Astrocyte of the hippocampus (primary cell): ENCODE results near the gene ABTB2.

Experiments
- DNase-seq: peaks from one replicate; pipeline ENCODE4 v3.0.0; 2011; ENCODE audit warnings: low read depth, low spot score

ABTB2 gene

DNA sequence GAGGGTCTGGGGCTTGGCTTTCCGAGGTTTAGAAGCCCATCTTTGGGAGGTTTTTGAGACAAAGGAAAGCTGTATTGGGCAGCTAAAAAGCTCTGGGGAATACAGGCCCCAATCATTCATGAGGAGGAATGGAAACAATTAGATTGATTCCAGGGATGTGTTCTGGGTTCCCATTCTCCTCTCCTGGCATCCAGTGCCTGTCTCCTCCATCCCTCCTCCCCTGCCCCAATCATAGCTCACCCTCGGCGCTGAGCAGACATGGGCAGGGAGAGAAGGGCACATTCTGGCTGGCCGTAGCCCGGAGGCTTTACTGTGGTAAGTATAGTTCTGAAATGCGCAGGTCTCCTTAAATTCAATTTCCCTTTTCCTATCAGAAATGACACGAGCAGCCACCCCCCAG lies 42.4 kb downstream of the ABTB2 start:
- DNase-seq: no peak

DNA sequence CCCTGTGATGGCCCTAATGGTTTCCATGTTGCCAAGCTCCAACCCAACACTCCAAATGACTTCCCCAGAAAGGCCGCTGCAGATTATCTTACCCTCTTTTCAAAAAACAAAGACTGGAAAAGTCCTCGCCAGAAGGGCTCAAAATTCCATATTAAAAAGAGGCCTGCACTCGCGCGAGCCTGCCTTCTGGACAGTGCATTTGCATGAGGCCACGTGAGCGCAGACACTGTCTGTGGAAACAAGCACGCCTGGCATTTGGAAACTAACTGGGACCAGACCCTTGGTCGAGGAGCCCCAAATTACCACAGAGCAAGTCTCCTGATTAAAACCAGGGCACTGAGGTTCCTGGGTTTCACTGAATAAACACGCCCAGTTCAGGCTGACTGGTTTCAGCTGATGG lies 42.9 kb downstream of the ABTB2 start:
- no peak for DNase-seq

DNA sequence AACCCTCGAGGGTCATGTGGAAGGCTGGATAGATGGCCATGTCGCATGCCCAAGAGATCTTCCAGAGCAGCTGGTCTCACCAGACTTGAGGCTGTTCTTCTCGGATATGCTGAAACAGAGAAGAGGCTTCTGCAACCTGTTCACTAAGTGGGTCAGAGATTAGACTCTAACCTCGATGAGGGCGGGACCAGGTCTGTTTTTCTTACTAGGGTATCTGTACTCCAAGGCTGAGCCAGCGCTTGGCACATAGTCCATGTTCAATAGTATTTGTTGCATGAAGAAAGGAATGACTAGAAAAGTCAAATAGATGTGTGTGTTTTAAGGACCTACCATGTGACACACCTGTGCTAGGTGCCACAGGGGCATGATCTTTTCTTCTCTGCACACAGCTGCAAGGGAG lies 43.6 kb downstream of the ABTB2 start:
- DNase-seq: no peak

DNA sequence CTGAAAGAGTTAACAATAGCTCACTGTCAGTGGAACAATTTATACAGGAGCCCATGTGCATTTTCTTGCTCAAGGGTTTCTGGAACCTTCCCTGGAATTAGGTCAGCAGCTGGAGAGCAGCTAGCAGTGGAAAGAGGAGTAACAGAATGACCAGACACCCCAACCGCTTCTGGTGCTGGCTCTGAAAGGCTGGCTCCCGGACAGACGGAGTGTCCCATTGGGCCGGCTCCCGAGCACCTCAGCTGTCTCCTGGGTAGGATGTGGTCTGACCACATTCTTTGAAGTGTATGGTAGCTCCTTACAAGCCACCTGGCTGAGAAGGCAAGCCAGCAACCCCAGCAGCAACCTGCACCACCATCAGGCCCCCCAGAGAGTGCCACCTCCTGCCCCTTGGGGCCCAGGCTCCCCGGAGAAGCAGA lies 44.7 kb downstream of the ABTB2 start:
- no peak for DNase-seq

DNA sequence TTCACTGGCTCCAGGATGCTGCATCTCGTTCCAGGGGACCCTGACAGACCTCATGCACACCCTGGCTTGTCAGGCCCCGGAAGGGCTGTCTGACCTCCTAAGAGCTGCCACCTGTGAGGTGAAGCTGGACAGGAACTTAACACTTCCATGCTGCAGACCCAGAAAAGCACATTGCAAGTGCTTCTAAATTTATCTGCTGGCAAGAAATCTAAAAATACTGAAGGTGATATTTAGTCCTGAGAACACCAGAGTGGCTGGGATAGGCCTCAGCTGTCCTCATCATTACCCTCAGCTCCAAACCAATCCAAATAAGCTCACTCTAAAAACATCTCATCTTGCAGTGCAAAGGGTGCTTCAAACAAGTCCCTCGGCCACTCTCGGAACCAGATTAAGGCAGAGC lies 46.7 kb downstream of the ABTB2 start:
- DNase-seq: no peak

DNA sequence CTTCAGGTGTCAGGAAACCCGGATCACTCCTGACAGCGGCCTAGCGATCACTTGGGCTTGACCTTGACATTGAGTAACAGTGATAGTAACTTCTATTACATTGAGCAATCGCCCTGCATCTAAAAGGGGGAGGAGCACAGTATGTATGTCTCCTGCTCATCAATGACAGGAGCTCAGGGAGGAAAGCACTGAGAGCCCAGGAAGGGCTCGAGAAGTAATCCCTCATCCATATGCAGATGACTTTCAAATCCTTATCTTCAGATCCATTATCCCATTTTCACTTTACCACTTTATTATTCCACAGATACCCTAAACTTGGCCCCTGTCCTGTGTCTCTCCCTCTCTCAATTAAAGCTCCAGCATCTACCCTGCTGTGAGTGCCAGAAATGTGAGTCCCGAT lies 47.8 kb downstream of the ABTB2 start:
- DNase-seq: no peak

DNA sequence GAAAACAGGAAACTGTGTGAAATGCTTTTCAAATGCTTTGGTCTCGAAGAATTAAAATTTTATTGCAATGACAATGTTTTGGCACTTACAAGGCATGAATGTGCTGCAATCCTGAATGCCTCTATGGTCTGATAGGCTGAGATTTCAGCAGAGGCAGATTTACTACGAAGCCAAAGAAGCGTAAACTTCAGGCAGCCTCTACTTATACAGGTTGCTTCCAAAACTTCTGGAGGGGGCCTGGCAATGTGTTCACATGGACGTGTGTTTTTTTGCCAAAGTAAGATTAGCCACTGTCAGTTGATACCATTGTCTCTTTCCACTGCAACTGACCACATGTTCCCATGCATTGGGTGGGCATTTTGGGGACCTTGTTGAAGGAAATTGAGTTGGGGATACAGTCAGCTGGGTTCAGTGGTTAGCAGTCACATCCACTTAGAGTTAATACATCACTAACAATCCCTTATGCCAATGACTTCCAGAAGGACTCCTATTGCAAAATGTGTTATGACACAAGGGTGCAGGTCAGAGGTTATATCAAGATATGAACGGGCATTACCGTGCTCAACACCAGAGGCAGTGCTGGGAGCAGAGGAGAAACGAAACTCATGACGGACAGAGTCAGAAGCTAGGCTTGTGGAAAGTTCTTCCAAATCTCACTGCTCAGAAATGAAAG lies 48.8 kb downstream of the ABTB2 start:
- DNase-seq: no peak

DNA sequence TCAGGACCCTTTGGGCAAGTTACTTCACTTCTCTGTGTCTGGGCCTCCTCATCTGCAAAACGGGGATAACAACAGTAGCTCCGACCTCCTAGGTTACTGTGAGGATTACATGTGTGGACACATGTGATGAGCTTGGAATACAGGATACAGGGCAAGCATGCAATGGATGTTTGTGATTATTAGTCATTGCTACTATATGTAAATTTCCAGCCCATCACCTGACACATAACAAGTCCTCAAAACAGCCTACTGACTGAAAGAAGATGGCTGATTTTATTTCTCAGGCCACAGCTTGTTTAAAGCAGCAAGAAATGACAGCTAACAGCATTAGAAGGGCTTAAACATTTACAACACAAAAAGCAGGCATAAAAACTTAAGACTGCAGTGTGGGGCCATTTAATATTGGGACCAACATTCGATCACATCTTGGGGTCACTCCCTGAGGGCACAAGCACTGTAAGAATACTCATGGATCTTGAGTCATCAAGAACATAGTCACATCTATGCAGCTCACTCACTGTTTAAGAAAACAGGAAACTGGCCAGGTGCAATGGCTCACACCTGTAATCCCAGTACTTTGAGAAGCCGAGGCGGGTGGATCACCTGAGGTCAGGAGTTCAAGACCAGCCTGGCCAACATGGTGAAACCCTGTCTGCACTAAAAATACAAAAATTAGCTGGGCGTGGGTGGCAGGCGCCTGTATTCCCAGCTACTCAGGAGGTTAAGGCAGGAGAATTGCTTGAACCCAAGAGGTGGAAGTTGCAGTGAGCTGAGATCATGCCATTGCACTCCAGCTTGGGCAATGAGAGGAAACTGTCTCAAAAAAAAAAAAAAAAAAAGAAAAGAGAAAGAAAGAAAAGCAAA lies 49.5 kb downstream of the ABTB2 start:
- no peak for DNase-seq

DNA sequence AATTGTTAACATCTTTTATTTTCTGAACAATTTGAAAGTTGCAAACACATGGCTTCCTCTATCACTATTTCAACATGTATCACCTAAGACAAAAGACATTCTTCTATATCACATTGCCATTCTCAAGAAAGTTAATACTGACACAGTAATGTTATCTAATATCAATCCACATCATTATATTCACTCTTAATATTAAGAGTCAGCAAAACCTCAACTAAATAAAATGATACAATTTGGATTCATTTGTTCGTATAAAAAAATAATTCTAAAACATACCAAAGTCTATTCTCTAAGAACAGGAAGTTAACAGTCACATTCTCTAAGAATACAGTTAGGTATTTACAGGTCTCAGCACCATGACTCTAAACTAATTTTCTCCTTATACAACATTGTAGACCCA lies 52.0 kb downstream of the ABTB2 start:
- no peak for DNase-seq

DNA sequence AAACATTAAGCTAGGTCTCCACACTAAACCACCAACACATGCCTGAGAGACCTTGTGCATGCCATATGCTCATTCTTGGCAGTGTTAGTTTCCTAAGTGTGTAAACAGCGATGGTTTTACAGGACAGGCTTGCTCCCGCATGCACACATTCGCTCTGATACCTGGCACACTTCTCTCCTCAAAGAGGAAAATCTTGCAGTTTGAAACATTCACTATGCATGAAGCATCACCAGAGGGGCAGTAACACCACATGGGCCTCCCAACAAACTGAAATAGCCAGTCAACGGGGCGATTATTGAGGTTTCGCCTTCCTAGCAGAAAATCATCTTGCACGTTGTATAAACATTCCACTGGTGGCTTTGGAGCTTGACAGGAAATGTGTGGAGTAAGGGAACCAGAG lies 52.6 kb downstream of the ABTB2 start:
- DNase-seq: peak; percentile 35

DNA sequence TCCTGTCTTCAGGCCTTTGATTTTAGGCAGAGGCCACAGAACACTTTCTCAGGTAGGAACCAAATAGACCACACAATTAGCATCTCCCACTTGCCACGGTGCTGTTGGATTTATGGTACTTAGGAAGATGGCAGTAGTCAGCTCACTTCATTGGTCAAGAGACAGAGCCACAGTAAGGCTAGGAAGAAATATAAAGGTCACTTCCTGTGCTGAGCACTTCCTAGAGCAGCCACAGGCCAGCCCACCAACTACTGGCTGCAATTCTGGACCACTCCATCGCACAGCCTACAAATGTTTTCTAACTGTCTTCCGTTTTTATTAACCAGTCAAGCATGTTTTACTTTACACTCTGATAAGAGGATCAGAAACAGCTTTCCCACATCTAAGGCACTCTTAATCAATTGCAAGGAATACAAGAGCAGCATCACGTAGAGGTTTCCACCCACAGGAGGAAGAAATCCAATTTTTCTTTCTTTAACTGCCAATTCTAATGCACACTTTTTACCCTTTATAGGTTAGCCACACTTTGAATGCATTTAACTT lies 54.7 kb downstream of the ABTB2 start:
- DNase-seq: peak; percentile 45

DNA sequence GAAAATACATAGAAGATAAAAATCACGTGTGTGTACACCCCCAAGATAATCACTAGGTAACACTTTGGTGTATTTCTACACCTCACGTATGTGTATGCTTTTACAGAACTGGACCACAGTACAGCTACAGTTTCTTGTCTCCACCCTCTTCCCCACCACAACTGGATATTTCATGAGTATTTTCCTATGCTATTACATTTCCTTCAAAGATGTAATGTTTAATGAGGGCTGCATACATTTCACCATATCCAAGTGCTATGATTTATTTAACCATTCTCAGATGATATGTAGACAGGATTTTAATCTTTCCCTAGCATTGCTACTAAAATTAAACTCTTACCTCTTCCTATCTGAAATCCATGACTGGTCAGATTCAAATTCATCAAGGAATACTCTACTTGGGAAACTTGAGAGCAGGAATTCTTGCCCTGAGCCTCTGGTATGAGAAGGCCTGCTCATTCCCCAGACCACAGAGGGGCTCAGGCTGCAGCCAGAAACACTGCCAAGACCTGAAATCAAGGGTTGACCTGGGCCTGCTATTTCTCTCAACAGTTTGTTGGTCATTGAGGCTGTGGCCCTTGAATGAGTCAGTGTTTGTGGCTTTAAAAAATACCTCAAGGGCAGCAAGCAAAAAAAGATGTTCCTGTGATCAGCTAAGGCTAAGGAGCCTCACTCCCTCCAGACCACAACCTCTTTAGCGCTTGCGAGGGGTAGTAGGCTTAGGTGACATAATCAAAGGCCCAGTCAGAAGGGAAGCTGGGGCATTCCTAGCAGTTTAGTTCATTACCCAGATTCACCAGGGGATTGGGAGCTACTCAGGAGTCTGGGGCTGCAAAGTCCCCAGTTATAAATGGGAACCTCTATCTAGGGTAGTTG lies 55.5 kb downstream of the ABTB2 start:
- peak; percentile 98 for DNase-seq

DNA sequence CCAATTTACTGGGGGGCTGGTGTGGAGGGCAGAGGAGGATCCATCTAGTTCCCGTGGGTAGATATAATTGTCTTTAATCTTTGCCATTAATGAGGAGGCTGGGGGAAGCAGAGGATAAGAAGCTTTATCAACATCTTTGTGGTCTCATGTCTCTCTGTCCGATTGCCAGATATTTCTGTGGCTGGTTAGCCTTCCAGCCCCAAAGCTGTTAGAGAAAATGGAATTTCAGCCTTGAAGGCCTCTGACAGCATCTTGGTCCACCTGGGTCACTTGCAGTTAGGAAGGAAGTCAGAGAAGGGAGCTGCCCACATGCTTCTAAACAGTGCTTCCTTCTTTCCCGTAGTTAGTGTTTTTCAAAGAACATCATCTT lies 56.9 kb downstream of the ABTB2 start:
- peak; percentile 74 for DNase-seq

DNA sequence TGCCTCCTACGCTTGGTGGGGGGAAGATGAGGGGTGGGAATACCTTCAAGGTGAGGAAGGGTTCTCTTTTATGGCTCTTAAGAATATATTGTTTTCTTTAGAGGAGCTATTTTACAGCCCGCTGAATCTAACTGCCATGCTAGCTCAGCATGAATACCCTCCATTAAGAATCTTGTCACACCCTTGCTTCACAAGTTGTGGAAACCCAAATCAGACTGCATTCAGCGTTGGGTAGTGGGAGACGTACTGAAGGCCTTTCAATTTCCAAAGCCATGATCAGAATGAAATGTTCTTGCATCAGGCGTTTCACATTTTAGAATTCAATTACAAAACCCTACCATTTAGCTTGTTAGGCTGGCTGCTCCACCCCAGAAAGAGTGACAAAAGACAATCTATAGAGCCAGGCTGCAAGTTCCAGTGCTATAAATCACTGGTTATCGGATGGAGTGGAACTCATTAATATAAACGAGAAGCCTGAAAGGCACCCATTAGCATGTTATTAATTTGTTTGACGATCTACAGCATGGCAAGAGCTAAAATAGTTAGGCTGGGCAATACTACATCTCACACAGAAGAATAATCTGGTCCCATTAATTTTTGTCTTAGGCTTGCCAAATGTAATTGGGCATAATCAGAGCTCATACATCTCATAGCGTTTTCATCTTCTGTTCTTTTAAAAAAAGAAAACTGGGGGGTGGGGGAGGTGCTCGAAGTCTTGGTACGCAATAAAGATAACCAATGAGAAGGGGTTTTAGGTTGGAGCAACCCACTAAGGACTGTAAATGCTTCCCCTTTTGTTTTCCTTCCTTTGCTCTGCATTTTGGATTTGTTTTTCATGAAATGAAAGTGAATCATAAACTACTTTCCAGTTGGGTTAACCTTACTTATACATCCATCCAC lies 57.5 kb downstream of the ABTB2 start:
- no peak for DNase-seq

DNA sequence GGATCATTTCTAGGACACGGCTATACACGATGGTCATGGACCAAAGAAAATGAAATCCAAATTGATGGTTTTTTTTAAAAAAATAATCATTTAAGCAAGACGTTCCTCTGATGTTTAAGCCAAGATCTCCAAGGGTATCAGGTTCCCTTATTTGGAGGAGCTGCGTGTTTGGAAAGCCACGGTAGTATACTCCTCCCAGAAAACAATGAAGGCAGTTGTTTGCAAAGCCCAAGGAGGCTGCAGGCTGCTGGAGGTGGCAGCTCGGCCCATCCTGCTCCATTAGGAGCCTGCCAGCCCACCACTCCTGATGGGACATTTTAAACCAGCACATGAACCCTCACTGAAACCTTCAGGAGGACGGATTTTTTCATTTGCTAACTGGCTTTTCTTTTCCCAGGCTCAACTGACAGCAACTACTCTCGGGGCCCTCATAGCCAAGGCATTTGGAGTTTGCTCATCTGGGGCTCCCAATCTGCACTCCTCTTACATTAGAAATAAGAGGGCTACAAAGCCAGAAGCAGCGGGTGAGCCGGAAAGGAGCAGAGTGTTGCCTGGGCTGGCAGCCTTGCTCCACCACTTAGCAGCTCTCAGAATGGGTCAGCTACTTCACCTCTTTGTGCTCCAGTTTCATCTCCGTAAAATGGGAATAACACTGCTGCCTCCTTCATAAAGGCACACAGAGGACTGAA lies 58.4 kb downstream of the ABTB2 start:
- DNase-seq: peak; percentile 41

DNA sequence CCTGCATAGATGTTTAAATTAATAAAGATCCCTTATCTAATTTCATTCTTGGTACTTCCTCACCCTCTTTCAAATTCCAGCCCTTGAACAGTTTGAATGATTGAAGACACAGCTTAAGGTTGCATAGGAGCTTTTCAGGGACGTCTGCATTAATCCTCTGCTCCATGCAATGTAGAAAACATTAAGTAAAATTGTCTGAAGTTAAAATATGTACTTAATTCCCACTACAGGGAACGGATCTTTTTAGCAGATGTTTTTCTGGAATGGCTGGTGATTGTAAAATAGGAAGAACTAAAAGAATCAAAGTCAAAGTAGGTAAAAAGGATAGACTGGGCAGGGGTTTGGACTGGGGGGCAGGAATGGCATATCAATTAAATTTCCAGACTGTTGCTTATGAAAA lies 58.9 kb downstream of the ABTB2 start:
- no peak for DNase-seq

DNA sequence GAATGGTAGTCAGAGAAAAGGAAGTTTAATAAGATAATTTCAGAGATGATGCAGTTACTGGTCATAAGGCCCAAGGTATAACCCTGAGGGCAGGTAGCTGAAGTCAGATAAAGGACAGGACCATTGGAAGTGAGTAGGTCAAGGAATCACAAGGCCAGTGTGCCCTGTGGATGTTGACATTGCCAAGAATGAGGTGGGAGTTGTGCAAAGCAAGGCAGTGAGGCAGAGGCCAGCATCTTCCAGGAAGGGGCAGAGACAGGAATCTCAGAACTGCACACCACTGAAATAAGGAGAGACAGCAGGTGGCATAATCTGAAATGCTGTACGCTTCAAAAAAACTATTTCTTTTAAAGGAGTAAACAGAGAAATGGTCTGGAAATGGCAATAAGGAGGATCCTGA lies 61.4 kb downstream of the ABTB2 start:
- no peak for DNase-seq

DNA sequence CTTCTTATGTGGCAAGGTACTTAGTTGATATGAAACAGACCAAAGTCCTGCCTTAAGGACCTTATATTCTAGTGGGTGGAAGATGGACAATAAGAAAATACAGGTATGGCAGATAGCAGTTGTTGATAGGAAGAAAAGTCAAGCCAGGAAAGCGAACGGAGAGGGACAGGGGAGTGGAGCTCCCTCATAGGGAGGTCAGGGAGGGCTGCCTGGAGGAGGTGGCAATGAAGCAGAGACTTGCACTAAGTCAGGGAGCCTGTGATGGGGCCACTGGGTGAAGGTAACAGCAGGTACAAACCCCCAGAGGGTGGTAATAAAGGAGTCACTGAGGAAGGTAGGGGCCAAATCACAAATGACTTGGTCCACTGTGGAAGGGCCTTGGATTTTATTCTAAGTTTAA lies 65.3 kb downstream of the ABTB2 start:
- no peak for DNase-seq

DNA sequence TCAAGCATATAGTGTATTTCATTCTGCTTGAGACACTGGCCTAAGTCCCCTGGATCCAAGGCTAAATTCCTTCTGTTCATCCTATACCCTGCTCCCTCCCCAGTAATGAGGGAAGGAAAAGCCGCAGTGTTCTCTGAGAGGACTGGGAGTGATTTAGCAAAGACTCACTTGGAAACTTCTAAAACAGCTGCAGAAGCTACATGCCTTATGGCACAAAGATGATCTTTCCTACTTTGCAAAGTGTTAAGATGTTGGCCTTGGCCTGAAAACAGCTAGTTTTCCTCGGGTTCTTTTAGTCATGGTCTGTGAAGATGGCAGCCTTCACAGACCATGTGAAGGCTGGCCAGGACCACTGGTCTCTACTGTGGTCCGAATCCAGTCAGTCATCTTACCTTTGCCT lies 65.7 kb downstream of the ABTB2 start:
- DNase-seq: no peak

DNA sequence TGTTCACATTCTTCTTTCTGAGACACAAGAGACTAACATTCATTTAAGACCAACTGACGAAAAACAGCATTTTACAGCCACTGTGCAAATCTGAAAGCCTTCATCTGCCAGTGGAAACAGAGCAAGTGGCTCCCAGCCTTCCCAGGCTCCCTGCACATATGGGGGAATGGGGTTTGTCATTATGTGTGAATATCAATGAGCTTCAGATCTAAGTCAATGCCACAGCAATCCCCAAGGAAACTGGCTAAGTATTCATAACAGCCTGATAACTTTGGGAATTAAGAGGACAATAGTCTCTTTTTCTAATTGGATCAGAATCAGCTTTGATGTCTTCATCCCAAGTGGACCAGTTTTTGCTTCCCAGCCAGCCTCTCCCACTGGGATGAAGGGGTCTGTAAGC lies 66.9 kb downstream of the ABTB2 start:
- DNase-seq: no peak
